Loucy (cell line): Measurements from ENCODE around the gene ACOT4.

Source experiments
- H2AFZ ChIP-seq: fragments of 200-600 bp; sonication (generic); 2 replicates; pipeline ENCODE4 v1.6.0; 2016; ENCODE audit warnings: antibody characterized with exemption, mild to moderate bottlenecking, low read length, moderate library complexity
- H3F3A ChIP-seq: fragments of 200-600 bp; 2 replicates; pipeline ENCODE4 v1.6.0; 2016; ENCODE audit warnings: antibody characterized with exemption, low read depth, mild to moderate bottlenecking
- H3K27me3 ChIP-seq: fragments of 200-600 bp; sonication (generic); 2 replicates; pipeline ENCODE4 v1.6.1; 2014; ENCODE audit warnings: low read length, mild to moderate bottlenecking; ENCODE audit not compliant: insufficient read depth, poor library complexity, severe bottlenecking
- H3K36me3 ChIP-seq: fragments of 200-600 bp; sonication (generic); 2 replicates; pipeline ENCODE4 v1.6.1; 2016; ENCODE audit warnings: low read length; ENCODE audit not compliant: insufficient read depth
- H3K4me1 ChIP-seq: fragments of 200-600 bp; sonication (generic); 2 replicates; pipeline ENCODE4 v1.5.1; 2014; ENCODE audit warnings: low read length, mild to moderate bottlenecking; ENCODE audit not compliant: insufficient read depth, poor library complexity, severe bottlenecking
- H3K4me2 ChIP-seq: fragments of 200-600 bp; sonication (generic); 2 replicates; pipeline ENCODE4 v1.6.0; 2014; ENCODE audit warnings: antibody characterized with exemption, low read length, low read depth, mild to moderate bottlenecking; ENCODE audit not compliant: poor library complexity, severe bottlenecking
- H3K4me3 ChIP-seq: fragments of 200-600 bp; sonication (generic); 2 replicates; pipeline ENCODE4 v1.5.1; 2014; ENCODE audit warnings: low read length, mild to moderate bottlenecking, mixed read lengths; ENCODE audit not compliant: poor library complexity, severe bottlenecking
- H3K79me2 ChIP-seq: fragments of 200-600 bp; sonication (generic); 2 replicates; pipeline ENCODE4 v1.6.1; 2014; ENCODE audit warnings: low read length; ENCODE audit not compliant: insufficient read depth
- H3K9ac ChIP-seq: fragments of 200-600 bp; sonication (generic); 2 replicates; pipeline ENCODE4 v1.6.0; 2014; ENCODE audit warnings: mild to moderate bottlenecking, low read depth, low read length, moderate library complexity; ENCODE audit not compliant: poor library complexity, severe bottlenecking
- H3K9me2 ChIP-seq: fragments of 200-600 bp; sonication (generic); replicated peaks from 2 replicates; pipeline ENCODE4 v1.6.1; 2016; ENCODE audit warnings: low read depth, low read length, mixed read lengths
- H3K9me3 ChIP-seq: fragments of 200-600 bp; sonication (generic); 2 replicates; pipeline ENCODE4 v1.6.1; 2014; ENCODE audit warnings: mild to moderate bottlenecking, antibody characterized with exemption, low read length, low read depth; ENCODE audit not compliant: insufficient read depth
- H4K20me1 ChIP-seq: fragments of 200-600 bp; sonication (generic); 2 replicates; pipeline ENCODE4 v1.6.0; 2014; ENCODE audit warnings: antibody characterized with exemption, low read length, mild to moderate bottlenecking; ENCODE audit not compliant: insufficient read depth, poor library complexity, severe bottlenecking
- EZH2phosphoT487 ChIP-seq: fragments of 200-600 bp; IDR thresholded peaks from 2 replicates; pipeline ENCODE4 v1.6.1; 2018; ENCODE audit warnings: antibody characterized with exemption, mild to moderate bottlenecking, moderate library complexity, borderline replicate concordance
- TF ChIP-seq, protein P1 (sequence below): fragments of 200-600 bp; sonication (generic); conservative IDR thresholded peaks from 2 replicates; pipeline ENCODE4 v1.5.1; 2014; ENCODE audit warnings: mild to moderate bottlenecking, antibody characterized with exemption, low read length

The ACOT4 gene

GRCh38 chr14:73613419-73613963 is 21.8 kb downstream of the ACOT4 start:
- TF ChIP-seq EZH2phosphoT487: no peak
- TF ChIP-seq, protein P1, sequence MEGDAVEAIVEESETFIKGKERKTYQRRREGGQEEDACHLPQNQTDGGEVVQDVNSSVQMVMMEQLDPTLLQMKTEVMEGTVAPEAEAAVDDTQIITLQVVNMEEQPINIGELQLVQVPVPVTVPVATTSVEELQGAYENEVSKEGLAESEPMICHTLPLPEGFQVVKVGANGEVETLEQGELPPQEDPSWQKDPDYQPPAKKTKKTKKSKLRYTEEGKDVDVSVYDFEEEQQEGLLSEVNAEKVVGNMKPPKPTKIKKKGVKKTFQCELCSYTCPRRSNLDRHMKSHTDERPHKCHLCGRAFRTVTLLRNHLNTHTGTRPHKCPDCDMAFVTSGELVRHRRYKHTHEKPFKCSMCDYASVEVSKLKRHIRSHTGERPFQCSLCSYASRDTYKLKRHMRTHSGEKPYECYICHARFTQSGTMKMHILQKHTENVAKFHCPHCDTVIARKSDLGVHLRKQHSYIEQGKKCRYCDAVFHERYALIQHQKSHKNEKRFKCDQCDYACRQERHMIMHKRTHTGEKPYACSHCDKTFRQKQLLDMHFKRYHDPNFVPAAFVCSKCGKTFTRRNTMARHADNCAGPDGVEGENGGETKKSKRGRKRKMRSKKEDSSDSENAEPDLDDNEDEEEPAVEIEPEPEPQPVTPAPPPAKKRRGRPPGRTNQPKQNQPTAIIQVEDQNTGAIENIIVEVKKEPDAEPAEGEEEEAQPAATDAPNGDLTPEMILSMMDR: no peak
- Histone ChIP-seq H3K4me1 (peaks cover 4% of the 10 kb centered on the region), H3K4me3 (peak overlapping the region; percentile 75), H3K27me3 (peaks cover 9% of the 10 kb centered on the region), H3F3A (no peaks in the 10 kb centered on the region), H3K9me3 (no peaks in the 10 kb centered on the region), H3K4me2 (peak overlapping the region; percentile 81), H3K9ac (no peak overlapping the region), H4K20me1 (no peaks in the 10 kb centered on the region), H3K36me3 (no peaks in the 10 kb centered on the region), H2AFZ (peak overlapping the region; percentile 96), H3K9me2 (no peaks in the 10 kb centered on the region), H3K79me2 (no peaks in the 10 kb centered on the region)

- peaks cover 9% of the 10 kb centered on the region for H3K27me3 ChIP-seq
- H3K9me3 ChIP-seq: no peaks in the 10 kb centered on the region
- no peaks in the 10 kb centered on the region for H3K79me2 ChIP-seq
- H3K36me3 ChIP-seq: no peaks in the 10 kb centered on the region
- H3K4me1 ChIP-seq: peaks cover 4% of the 10 kb centered on the region
- H3K4me3 ChIP-seq: no peak overlapping the region
- no peak overlapping the region for H2AFZ ChIP-seq
- no peak overlapping the region for H3K4me2 ChIP-seq
- no peaks in the 10 kb centered on the region for H3F3A ChIP-seq
- no peak for TF ChIP-seq EZH2phosphoT487
- TF ChIP-seq, protein P1: no peak
- H4K20me1 ChIP-seq: no peaks in the 10 kb centered on the region
- no peaks in the 10 kb centered on the region for H3K9me2 ChIP-seq
- H3K9ac ChIP-seq: no peak overlapping the region
Observed at GRCh38 chr14:73616831-73617230, 25.2 kb downstream of the ACOT4 start.

DNA sequence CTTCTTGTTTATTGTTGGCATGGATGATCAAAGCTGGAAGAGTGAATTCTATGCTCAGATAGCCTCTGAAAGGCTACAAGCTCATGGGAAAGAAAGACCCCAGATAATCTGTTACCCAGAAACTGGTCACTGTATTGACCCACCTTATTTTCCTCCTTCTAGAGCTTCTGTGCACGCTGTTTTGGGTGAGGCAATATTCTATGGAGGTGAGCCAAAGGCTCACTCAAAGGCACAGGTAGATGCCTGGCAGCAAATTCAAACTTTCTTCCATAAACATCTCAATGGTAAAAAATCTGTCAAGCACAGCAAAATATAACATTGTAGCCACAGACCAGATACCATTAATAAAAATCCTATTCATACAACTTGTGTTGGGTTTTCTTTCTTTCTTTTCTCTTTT is 27.9 kb downstream of the ACOT4 start:
- TF ChIP-seq, protein P1: no peak
- TF ChIP-seq EZH2phosphoT487: no peak

More for the DNA sequence above, 27.9 kb downstream of the ACOT4 start:
- Histone ChIP-seq H3K9me2 (no peaks in the 10 kb centered on the region), H4K20me1 (no peaks in the 10 kb centered on the region), H3K4me3 (no peak overlapping the region), H3K9ac (no peak overlapping the region), H2AFZ (no peak overlapping the region), H3K27me3 (no peaks in the 10 kb centered on the region), H3K79me2 (no peaks in the 10 kb centered on the region), H3K9me3 (no peaks in the 10 kb centered on the region), H3K36me3 (no peaks in the 10 kb centered on the region), H3K4me2 (no peak overlapping the region), H3F3A (no peaks in the 10 kb centered on the region), H3K4me1 (no peaks in the 10 kb centered on the region)
